ENCODE results near the gene ALDH8A1.

GRCh38 chr6:134967711-134968110 lies 17.8 kb upstream of the ALDH8A1 start:
- no peak for TF ChIP-seq CTCF (conservative IDR thresholded peaks at IDR 0.05; ENCODE audit: low read length)
- no peak for TF ChIP-seq EZH2phosphoT487 (IDR thresholded peaks at IDR 0.05; ENCODE audit: borderline replicate concordance, low read depth, low read length)

All from OCI-LY7 (cell line).